Measurements from ENCODE around the gene SLC35F3.

DNA sequence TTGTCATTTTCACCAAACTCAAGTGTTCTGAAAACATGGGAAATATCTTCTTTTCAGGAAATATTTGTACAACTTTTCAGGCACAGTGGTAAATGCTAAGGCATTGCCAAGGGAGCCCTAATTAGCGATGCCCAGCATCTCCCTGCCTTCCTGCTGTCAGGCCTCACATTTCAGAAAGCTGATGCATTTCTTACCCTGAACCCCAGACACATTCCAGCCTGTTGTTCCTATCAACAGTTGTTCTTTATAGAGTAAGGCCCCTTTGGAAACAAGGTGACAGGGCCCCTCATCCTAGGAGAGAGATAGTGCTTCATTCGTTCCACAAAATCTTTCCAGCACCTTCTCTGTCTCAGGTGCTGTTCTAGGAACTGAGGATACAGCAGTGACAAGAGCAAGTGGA is 332.9 kb downstream of the SLC35F3 start:
- TF ChIP-seq POLR2A (IDR thresholded peaks at IDR 0.05): no peak
- TF ChIP-seq, protein P1, sequence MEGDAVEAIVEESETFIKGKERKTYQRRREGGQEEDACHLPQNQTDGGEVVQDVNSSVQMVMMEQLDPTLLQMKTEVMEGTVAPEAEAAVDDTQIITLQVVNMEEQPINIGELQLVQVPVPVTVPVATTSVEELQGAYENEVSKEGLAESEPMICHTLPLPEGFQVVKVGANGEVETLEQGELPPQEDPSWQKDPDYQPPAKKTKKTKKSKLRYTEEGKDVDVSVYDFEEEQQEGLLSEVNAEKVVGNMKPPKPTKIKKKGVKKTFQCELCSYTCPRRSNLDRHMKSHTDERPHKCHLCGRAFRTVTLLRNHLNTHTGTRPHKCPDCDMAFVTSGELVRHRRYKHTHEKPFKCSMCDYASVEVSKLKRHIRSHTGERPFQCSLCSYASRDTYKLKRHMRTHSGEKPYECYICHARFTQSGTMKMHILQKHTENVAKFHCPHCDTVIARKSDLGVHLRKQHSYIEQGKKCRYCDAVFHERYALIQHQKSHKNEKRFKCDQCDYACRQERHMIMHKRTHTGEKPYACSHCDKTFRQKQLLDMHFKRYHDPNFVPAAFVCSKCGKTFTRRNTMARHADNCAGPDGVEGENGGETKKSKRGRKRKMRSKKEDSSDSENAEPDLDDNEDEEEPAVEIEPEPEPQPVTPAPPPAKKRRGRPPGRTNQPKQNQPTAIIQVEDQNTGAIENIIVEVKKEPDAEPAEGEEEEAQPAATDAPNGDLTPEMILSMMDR (IDR thresholded peaks at IDR 0.05): no peak
- no peak for TF ChIP-seq EP300 (IDR thresholded peaks at IDR 0.05)

Data from suprapubic skin (tissue), 3 donors.